Urothelium cell line (cell line): ENCODE results near the gene CASK.

Experiments
- DNase-seq: peaks from one replicate; pipeline ENCODE4 v3.0.0; 2011; ENCODE audit warnings: low spot score, mixed read lengths
- FAIRE-seq: peaks from 2 replicates; lab custom pipeline; 2011; peaks lifted over from hg19 to GRCh38; lab: Jason Lieb, UNC

CASK gene

DNA sequence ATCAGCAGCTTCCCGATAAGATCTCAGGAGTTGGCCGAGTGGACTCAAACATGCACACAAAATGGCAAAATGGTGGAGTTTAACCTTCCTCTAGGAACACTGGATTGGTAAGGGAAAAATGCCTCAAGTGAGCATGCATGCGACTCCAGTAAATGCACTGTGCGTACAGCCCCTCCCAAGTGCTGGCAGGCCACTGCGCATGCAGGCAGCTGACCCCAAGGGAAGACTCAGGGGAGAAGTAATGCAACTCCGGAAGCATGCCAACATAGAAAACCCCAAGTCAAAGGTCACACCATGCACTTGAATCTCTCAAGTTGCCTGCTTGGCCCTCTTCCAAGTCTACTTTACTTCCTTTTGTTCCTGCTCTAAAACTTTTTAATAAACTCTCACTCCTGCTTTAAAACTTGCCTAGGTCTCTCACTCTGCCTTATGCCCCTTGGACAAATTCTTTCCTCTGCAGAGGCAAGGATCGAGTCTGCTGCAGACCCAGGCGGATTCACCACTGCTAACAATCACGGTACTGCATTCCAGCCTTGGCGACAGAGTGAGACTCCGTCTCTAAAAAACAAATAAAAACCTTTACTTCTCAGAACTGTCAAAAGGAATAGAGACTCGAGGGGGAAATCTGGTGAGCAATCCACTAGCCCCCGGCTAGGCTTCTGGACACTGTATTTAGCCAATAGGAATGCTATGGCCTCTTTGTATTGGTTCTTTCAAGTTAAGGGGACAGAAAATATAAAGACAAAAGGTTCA lies 442.7 kb downstream of the CASK start:
- FAIRE-seq (no peak), DNase-seq (no peak)

DNA sequence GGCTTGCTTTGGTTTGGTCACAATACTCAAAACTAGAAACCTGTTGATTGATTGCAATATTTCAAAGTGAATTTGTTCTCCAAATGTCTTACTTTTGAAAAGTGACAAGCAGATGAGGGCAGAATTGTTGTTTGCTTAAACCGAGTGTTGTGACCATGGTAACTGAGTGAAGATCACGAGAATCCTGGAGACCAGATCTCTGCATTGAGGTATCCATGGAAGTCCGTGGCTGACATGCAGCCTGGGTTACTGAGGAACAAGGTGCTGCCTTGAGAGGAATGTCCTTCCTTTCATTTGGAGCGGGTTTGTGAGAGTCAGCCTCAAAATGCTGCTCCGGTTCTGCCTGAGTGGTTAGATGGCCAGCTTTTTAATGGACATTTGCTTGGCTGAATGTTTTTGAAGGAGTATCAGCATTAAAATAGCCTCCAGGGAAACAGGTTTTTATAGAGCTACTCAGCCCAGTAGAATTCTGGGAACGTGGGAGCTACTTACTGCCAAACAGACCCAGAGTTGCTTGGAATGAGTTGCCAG lies 444.9 kb downstream of the CASK start:
- no peak for FAIRE-seq
- no peak for DNase-seq

DNA sequence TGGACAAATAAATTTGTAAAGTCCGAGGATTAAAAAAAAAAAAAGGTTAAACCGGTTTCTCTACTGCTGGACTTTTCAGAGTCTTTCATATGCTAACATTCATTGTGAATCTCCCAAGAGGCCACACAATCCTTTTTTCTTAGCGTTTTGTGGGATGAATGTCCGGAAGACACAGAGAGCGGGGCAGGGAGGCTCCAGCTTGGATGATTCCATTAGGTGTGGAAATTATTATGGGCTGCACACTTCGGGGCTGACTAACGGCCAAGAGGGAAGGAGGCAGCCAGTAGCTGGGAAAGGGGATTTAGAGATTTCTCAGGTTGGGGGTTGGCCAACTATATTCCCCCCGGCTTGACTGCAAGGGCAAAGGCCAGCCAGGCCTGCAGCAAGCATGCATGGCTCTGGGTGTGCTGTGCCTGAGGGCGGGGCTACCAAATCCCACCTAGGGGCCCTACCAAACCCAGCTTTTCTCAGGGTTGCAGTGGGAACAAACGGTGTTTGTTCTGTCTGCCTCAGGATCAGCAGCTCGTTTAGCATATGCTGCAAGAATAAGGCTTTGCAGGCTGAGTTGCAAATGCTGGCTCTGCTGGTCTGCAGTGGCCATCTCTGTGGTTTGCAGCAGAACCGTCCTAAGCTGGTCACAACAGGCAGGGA lies 447.6 kb downstream of the CASK start:
- no peak for DNase-seq

DNA sequence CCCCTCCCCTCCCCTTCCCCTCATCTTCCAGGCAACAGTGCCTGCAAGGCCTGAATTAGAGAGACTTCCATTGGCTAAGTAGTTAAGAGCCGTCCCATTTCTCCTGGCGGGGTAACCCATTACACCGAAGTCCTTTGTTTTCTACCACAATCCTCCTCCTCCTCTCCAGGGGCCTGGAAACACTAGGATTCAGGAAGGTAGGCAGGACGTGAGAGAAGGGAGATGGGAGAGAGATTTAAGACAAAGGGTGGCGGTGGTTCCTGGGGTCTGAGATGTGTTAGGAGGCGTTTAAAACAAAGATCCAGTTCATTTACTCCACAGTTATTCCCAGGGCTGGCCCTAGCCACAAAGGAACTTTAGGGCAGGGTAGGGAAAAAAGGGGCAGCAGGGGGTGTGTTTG lies 448.2 kb downstream of the CASK start:
- no peak for FAIRE-seq

More for the DNA sequence above, 447.6 kb downstream of the CASK start:
- FAIRE-seq, result no peak

DNA sequence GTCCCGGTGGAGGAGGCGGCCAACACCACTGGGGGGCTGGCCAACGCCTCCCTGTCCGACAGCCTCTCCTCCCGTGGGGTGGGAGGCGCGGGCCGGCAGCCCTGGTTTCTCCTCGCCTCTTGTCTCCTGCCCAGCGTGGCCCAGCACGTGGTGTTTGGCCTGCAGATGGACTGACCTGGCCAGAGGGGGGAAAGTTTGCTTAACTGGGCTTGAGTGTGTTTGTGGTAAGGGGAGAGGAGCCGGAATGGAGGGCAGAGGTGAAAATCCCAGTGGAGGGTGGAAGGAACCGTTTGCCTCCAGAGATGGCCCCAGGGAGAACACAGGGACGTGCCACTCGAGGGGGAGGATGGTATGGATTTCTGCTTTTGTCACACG lies 448.6 kb downstream of the CASK start:
- FAIRE-seq (no peak), DNase-seq (no peak)

More for the DNA sequence above, 448.2 kb downstream of the CASK start:
- no peak for DNase-seq

DNA sequence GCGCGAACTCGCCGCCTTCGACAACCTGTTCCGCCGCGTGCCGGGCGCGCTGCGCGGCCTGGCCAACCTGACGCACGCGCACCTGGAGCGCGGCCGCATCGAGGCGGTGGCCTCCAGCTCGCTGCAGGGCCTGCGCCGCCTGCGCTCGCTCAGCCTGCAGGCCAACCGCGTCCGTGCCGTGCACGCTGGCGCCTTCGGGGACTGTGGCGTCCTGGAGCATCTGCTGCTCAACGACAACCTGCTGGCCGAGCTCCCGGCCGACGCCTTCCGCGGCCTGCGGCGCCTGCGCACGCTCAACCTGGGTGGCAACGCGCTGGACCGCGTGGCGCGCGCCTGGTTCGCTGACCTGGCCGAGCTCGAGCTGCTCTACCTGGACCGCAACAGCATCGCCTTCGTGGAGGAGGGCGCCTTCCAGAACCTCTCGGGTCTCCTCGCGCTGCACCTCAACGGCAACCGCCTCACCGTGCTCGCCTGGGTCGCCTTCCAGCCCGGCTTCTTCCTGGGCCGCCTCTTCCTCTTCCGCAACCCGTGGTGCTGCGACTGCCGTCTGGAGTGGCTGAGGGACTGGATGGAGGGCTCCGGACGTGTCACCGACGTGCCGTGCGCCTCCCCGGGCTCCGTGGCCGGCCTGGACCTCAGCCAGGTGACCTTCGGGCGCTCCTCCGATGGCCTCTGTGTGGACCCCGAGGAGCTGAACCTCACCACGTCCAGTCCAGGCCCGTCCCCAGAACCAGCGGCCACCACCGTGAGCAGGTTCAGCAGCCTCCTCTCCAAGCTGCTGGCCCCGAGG lies 449.2 kb downstream of the CASK start:
- FAIRE-seq (no peak), DNase-seq (no peak)

DNA sequence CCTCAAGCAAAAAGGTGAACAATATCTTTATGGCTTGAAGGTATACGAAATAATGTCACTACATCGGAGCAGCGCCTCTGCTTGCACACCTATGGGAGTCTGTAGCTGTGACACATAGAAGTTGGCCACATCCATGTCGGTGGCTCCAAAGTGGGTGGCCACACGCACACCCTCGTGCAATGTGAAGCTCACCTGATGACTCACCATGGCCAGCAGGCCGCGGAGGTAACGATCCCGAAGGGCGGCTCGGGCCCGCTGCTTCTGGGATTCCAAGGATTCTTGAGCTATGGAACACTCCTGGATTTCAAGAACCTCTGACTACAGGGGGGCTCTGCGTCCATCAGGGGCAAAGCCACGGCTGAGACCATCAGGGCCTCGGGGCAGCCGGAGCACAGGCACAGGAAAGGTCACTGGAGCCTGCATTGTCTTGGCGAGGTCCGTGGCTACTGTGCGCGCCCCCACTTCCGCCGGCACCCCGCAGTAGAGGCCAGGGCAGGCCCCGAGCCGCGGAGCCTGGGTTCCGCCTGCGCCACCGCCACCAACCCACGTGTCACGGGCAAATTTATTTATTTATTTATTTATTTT lies 451.0 kb downstream of the CASK start:
- DNase-seq (peak; percentile 67), FAIRE-seq (peak; percentile 13)

DNA sequence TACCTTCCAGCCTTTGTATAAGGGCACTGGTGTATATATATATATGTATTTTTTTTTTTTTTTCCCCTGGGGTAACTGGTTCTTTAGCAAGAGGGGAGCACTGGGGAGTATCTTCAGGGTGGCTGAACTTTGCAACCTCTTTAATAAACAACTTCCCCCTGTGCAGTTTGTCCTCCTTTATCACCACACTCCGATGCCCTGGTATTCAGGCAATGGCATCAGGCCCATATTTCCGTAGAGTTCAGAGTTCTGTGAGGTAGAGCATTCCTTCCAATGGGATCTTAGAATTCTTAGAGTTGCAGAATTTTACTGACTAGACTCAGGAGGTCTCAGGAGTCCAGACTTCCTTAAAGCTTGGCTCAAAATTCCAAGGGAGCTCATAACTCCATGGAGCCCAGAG lies 451.6 kb downstream of the CASK start:
- no peak for DNase-seq
- FAIRE-seq, result no peak

DNA sequence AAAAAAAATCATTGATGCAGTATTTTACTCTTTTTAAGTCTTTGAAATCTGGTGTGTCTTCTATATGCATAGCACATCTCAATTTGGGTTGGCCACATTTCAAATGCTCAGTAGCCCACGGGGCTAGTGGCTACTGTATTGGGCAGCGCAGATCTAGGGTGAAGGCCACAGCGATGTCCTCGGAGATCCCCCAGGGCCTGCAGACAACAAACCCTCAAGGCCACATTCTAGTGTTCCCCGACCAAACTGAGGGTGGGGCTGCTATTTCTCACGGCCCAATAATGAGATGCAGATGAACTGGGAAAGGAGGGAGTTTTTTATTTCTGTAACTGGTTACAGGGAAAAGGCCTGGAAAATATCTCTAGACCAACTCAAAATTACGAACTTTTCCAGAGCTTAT lies 452.6 kb downstream of the CASK start:
- no peak for DNase-seq
- no peak for FAIRE-seq

DNA sequence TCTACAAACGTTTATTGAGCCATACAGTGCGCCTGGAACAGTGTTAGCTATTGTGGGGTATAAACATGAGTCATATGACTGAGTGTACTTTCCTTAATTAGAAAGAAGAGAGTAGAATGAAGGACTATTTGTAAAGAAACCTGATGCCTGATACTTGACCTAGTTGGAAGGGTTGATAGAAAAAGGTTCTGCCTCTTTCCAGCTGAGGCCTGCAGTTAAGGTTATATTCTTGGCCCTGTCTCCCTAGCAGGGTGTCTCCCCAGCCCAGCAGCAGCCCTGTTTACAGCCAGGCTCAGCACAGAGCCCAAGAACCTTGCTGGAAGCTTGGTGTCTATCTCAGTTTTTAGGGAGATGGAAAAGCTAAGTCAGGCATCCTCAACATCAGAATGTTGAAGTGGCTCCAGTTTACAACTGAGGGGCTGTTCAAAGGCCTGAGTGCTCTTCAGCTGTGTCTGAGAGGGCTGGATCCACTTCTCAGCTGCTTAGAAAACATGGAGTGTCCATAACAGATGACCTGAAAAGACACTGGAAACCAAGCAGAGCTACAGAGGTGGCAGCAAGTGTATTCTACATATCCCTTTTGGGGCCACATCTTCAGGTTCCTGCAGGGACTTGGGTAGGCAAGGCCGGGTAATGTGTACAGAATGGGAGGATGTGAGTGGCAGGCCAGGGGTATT lies 454.6 kb downstream of the CASK start:
- no peak for FAIRE-seq
- DNase-seq, result no peak
